ENCODE data around the gene RAD1.
A peak's percentile ranks its signal among the peaks of the same experiment; 100 is the strongest.

RAD1 gene

DNA sequence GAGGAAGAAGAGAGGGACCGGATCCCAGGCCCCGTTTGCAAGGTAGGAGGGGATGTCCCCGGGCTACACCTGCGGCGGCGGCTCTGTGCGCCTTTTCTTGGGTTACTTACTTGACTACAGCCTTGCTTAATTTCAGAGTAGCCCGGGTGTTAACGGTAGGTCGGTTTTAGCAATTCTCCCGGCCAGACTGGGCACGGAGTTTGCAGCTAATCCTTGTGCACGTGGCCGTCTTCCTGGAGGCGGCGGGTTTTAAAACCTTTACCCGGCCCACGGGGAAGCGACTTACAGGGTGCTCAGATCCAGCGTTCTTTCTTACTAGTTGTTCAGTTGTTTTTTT is 520 bp upstream of the RAD1 start:
- DNase-seq: peak; percentile 16 to 20

DNA sequence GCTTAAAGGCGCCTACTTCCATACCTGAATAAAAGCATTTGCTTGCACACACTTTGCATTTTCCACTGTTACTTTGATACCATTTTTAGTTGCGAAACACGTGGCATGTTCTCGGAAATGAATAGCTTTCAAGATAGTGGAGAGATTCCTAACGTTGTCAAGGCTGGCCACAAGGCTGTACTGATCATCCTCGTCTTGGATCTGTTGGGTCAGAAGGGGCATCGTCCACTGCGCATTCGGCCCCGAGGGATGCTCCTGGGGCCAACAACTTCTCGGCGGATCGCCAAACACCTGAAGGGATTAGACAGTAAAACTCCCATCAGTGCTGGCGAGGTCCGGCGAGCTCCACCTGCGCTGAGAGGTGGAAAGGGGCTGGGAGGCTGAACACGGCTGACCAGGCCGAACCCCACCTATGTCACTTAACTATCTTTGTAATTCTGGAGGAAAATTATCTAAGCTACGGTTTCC is 599 bp downstream of the RAD1 start:
- DNase-seq: peak; percentile 1 to 13

DNA sequence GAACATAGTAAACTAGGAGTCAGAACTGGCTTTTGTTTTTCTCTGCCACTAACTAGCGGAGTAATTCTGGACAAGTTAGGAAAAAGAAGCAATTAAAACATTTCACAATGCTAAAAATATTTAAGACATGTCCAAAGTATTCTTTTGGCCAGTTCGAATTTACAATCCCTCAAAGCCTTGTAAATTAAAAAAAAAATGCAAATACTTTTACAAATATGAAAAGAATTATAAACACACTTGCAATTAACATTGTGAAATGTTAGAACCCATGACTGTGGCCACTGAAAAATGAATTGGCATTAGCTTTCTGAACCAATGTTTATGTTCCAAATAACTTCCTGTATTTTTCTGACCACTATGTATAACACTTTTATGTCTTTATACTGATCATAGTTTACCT is 2.2 kb downstream of the RAD1 start:
- DNase-seq: no peak

DNA sequence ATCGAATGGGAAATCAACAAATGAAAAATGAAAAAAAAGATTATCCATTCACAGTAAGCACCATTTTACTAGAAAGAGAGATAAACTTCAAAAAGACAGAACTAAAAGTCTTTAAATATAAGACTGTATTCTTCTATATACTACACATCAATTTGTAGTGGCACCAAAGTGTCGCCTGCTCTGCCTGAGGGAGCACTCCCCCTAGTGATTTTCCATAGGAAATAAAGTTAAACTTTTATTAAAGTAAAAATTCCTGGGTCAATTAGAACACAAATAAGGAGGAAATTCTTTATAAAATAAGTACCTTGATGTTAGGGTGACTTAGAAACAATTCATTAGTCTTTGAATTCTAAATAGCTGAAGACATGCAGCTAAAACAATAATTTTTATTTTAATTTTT is 9.7 kb downstream of the RAD1 start:
- no peak for DNase-seq

DNA sequence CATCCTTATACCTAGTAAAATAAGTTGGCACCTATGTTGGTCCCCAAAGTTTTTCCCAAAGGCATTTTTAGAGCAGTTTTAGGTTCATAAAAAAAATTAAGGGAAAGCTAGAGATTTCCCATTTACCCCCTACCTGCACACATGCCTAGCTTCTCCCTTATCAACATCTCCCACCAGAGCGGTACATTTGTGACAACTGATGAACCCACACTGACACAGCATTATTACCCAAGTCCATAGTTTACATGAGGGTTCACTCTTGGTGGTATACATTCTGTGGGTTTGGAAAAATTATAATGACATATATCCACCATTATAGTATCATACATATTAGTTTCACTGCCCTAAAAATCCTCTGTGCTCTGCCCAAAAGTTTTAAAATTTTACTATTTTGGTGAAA is 12.0 kb downstream of the RAD1 start:
- DNase-seq: no peak

DNA sequence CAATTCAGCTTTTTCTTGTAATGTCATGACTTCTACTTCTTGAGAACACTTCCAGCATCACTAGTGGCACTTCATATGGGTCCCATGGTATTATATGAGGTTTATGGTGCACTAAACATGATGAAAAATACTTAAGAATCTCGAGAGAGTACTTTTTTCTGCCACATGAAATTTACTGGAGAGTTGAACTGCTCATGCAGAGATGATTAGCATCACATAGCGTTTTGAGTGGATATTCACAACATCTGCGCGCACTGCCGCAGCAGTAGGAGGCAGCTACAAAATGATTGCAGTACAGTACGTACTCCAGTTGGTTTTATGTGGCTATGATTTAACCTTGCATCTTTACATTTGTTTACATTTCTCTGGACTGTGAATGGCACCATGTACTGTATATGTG is 14.7 kb downstream of the RAD1 start:
- no peak for DNase-seq

DNA sequence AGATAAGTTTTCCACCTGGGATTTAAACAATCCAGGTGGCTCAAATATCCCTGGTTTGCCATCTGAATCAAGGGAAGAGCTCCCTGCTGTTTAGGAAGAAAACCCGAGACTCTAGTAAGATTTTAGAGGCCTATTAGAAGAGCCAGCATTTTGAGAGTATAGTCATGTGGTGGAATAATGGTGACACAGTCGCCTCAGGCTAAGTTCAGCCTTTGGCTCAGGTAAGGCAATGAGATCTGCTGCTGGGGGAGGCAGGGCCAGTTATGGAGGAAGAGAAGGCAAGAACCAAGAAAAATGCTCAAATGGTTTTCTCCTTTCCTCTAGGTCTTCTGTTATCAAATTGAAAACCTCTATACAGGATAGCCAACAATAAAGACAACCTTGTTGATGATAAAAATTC is 16.2 kb downstream of the RAD1 start:
- no peak for DNase-seq

DNA sequence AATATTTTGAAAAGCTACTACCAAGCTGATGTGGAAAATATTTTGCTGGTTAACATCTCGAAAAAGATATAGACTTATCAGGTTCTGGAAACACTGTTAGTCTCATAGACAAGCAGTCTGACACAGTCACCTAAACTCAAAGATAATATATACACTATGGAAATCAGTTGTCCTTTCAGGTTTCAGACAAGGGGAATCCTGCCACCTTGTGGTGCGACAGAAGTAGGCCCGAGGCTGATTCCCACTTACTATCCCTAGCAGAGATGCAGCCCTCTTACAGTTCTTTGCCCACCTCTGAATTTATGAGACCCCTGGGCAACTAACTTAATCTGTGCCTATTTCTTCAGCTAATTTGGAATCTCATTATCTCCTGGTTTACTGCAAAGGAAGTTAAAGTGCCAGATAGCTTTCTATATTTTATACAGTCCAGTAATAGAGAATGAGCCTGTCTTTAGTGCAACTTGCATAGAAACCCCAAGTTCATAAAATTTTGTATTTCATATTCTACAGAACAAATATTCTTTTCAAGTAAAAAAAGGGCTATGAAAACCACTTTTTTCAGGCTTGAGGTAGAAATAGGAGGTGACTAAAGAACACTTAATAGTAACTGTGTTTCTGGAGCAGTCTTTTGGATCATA is 16.9 kb downstream of the RAD1 start:
- DNase-seq: peak; percentile 50 to 59

DNA sequence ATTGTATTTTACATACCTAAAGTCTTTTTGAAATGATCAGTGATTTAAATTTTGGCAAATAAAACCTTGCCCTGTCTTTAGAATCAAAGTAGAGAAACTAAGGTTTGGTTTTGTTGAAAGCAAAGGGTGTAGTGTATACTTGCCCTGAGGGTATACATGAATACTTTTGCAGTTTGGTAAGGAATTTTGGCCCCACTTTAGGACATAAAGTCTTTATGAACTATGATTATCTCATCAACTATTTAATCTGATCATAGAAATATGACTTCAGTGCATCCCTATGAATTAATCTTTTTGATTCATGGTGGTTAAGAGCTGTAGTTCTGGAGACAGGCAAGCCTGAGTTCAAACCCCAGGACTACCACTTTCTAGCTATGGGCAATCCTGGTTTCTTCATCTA is 17.7 kb downstream of the RAD1 start:
- DNase-seq: no peak

DNA sequence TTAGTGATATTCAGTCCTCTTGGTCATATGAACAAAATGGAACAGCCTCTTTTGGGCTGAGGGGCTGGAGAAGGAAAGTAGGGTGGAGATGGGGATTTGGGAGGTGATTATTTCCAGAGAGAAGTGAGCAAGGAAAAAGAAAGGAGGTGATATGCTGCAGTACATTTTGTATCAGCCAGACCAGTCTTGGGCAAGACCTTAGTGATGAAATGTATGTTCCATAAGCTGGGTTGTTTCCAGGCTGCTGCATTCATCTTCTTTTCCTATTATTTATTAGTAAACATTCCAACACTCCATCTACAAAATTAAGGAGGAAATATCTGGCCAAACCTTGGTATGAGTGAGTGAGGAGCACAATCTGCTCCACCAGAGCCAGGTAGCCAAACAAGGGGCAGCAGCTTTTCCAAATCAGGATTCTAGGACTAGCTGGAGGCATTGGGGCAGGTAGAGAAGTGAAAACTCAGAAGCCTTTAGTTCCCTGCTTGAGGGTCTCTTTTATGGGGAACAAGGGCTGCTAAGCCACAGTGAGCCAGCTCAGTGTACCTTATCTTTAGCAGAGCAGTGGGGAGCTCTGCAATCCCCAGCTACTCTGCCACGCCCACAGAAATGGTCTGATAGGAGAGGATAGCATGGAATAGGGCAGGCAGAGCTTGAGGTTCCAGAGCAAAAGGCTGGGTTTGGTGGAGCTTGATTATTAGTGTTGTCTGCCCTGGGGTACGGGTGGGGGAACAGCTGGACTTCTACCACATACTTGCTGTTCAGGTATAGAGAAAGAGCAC is 19.5 kb downstream of the RAD1 start:
- no peak for DNase-seq

DNA sequence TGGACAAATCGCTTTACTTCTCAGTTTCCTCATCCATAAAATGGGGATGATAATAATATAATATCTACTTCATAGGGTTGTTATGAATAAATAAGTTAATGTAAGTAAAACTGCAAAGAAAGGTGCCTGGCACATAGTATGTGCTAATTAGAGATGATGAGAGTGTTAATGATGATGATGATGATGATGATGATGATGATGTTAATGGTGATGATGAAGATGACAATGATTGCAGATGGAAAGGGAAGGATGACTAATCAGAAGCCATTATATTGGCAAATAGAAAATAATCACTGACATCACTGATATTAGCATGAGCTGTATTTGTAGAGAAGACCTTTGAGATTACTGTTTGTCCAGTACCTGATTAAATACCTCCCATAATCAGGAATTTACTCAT is 20.6 kb downstream of the RAD1 start:
- no peak for DNase-seq

DNA sequence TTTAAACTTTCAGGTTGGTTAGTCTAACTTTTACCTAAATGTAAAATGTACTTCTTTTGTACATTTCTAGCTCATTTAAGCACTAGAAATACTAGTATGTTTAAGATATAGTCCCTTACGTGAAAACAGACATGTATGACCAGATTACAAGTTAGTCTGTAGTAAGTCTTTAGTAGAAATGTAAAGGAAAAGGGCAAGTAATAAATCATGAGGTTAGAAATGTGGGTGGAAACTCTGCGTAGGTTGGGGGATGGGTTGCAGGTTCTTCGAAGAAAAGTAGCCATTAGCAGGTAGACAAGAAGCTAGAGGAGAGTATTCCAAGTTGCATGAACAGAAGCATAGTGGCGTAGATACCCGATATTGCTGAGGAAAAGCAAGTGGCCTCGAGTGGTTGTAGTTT is 22.9 kb downstream of the RAD1 start:
- no peak for DNase-seq

DNA sequence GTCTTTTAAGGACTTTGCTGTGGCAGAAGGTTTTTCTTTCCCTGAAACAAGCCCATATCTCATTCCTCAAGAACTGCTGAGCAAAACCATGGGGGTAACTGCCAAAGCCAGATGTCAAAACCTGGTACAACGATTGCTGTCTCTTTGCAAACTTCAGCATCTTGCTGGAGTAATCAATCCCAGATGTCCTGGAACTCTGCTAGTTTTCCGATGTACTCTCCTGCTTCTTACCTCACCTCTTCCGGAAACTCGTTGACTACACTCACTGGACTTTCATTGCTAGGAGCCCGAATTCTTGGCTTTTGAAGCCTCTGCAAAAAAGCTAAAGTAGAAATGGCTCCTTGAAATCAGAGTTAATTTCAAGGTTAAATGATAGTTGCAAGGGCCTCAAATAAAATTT is 23.3 kb downstream of the RAD1 start:
- no peak for DNase-seq

DNA sequence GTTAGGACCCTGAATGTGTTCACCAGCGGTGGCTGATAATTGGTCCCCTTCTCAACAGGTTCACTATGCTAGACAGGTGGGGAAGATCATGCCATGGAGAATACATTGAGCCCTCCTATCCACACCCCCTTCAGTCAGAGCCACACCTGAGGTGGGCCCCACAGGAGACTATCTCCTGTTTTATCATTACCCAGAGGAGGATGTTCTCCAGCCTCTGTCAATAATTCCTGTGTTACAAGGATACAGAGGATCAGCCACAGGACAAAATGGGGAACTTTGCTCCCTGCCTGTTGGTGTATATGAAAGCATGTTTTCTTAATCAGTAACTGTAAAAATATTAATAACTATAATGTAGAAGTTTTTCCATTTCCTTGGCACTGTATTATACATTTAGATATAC is 25.9 kb downstream of the RAD1 start:
- DNase-seq: no peak

DNA sequence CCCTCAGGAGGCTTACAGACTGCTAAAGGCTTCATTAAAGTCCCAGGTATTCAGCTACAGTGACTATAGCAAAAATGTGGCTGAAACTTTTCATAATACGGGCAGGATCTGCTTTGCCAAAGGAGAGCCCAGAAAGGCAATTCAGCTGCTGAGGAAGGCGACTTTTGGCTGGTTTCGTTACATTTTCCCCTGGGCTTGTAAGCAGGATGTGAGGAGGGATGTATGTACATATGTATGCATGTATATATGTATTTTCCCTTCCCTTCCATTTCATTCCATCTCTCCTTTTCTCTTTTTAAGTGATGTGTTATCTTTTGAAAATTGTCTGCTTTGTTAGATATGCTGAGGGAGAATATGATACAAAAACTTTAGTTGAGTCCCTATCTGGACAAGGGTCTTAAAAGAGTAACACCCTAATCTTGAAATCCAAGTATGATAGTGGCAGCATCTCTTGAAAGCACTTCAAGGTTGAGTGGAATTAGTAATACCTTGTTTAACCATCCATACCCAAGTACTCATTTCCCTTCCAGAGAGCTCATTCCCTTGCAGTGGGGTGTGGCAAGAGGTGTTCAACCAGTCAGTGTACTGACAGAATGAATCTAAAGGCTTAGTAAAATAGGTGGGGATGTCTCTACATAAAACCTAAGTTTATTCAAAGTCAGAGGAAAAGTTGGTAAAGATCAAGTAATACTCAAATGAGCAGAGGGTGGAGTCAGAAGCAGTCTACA is 28.7 kb downstream of the RAD1 start:
- DNase-seq: no peak

DNA sequence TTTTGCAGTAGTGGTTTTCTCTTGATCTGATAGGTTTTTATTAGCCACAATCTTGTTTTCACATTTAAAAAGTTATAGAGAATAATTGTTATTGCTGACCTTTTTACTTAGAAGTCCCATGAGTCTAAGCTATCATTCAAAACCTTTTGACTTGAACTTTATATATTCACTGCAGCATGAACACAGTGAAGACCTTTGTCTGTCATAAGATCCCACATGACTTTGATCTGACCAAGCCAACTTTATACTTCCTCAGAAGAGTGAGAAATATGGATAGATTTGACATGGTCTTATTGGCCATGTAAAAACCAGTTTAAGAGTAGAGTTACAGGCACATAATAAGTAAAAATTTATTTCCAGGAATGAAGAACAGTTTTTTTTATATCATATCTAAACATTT is 34.1 kb downstream of the RAD1 start:
- no peak for DNase-seq

DNA sequence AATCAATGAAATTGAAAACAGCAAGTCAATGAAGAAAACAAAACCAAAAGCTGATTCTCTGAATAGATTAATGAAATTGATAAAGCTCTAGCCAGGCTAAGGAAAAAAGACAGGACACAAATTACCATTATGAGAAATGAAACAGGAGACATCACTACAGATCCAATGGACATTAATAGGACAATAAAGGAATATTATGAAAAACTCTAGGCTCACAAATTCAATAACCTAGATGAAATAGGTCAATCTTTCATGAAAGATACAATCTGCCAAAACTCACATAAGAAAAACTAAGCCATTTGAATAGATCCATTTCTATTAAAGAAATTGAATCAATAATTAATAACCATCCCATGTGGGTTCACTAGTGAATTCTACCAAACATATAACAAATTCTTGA is 39.0 kb downstream of the RAD1 start:
- no peak for DNase-seq

DNA sequence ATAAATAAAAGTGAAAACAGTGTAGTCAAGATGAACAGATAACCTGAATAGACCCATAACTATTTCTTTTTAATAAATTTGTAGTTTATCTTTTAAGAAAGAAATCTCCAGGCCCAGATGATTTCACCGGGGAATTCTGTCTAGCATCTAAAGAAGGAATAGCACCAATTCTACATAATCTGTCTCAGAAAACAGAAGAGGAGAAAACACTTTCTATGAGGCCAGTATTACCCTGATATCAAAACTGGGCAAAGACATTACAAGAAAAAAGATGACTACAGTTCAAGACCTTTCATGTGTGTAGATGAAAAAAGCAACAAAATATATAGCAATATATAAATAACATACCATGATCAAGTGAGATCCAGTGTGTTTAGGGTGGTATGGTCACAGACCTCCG is 44.9 kb downstream of the RAD1 start:
- DNase-seq: no peak

DNA sequence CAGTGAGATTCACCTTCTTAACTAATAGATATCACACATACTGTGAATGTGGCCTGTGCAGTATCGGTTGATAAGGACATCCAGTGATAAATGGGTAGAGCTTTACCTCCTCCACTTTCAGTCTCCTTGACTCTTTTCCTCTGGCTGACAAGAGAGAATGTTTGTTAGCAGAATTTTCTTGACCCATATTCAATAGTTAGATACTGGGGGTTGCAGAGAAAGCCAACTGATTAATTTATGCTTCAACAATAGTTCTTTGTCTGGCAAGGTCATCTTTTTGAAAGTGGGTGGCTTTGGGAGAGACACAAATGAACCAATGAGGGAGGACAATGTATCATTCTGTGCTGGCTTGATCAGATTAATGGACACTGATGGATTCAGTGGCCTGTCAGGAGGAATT is 46.0 kb downstream of the RAD1 start:
- no peak for DNase-seq

DNA sequence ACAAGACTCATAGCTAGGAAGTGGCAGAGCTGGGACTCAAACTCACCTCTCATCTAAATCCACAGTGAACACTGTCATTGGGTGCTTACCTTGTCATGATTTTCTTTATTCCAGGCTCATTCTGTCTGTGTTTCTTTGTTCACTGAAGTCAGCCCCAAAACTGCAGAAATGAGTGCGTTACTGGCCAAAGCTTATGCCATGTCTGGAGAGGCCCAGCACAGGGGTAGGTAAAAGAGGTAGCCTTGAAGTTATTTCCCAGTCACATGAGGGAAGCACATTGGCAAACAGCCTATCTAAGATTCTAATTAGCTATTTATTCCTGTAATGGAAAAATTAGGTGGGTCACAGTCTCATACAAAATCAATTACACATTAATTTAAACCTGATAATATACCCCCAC is 46.5 kb downstream of the RAD1 start:
- no peak for DNase-seq

DNA sequence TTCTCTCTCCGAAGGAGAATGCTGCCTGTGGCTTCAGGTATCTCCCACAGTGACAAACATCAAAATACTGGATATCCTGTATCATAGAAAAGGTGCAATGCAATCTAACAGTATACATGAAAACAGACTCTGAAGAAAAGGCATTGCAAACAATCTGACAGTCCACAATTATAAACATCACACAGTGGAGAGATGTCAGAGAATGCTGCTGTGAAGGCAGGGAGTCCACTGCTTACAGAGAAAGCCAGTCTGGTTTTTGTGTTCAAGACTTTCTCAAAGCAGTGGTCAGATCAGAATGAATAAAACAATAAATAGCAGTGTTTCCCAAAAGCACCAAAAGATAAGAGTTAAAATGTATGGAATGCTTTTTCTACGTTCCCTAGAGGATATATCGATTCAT is 47.6 kb downstream of the RAD1 start:
- DNase-seq: no peak

DNA sequence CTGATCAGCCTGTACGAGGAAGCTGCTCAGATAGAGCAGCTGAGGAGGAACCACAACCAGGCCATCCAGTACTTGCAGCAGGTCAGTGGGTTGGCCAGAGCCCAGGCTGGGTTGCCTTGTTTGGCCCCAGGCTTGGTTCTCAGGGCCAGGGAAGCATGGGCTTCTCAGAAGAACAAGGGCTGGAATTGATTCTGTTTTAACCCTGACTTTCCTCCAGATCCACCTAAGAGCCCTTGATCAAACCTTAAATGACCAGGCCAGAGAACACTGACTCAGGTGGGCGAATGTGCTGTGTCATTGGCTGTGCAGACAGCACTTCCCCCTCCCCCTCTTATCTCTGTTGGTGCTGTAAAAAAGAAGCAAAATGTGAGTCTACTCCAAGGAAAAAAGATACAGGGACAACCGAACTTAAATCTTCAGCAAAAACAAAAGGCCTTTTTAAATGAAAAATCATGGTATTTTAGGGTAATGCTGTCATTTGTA is 48.3 kb downstream of the RAD1 start:
- no peak for DNase-seq

DNA sequence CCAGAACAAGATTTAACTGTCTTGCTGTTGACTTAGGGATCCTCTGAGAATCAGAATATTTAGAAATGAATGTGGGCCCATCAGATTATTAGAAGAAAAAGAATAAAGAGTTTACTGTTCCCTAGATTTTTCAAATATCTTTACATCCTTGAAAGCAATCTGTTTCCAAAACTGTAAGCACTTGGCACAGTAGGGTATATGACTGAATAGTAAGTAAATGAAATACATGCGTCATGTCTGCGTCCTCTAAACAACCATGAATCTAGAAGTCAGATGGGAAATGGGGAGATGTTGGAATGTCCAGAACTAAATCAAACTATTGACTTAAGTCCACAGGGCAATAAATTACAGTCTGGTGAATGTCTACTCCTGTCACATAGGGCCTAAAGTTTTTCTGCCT is 50.2 kb downstream of the RAD1 start:
- no peak for DNase-seq

DNA sequence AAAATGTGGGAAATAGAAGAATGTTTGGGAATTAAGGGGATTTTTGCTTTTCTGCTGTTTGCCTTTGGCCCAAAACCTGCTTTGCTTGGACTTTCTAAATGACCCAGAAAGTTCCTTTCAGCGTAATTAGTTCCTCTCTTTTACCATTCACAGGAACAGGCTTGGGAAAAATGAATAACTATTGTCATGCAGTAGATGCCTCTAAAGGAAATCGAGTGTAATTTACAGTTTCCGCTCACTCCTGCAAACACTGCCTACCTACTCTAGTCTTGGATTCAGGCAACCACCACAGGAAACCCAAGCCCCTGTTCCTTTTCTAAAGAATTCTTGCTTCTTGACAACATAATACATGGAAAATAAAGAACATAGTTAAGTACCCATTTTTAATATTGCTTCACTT is 51.4 kb downstream of the RAD1 start:
- no peak for DNase-seq

Measured in activated CD4-positive, alpha-beta T cell treated with anti-CD3 and anti-CD28 coated beads, Interleukin-2, amount 50 U/mL, for 4 hours (primary cell).